Tibial nerve (tissue), 4 donors: ENCODE results near the gene ITGB6.

Source experiments
- EP300 ChIP-seq, 2 donors: sonication (generic); formaldehyde crosslinking; IDR thresholded peaks; one replicate each; pipeline ENCODE4 v1.6.1; 2017; ENCODE audit warnings: antibody characterized with exemption in 2 of 2, mild to moderate bottlenecking in 1 of 2
- POLR2A ChIP-seq, 2 donors: fragments of 450-650 bp; IDR thresholded peaks; one replicate each; pipeline ENCODE4 v1.6.1; 2017; ENCODE audit warnings: antibody characterized with exemption in 2 of 2, mild to moderate bottlenecking in 2 of 2, moderate library complexity in 2 of 2
- TF ChIP-seq, protein P1 (sequence below), 5 experiments: fragments of 200-600 bp in 3 of 5; fragments of 450-650 bp in 2 of 5; sonication (generic) in 3 of 5; IDR thresholded peaks; one replicate each; pipeline ENCODE4 v1.5.1; 2016 to 2019; ENCODE audit warnings: antibody characterized with exemption in 5 of 5, mild to moderate bottlenecking in 3 of 5, moderate library complexity in 2 of 5

DNA sequence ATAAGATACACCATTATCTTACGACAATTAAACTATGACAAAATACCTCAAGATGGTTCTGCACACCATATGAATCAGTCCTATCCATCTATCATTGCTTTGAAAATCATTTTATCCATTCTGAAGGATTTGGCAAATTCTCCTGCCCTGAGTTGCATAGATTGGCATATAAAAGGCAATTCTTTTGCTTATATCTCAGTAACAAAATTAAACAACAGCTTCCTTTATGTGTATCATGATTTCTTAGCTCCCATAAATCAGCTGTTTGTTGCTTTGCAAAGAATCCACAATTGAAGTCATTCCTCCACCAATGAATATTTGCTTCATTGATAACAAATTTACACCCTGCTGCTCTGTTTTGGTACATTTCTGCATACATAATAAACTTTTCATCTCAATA is 61.7 kb downstream of the ITGB6 start:
- TF ChIP-seq, protein P1, sequence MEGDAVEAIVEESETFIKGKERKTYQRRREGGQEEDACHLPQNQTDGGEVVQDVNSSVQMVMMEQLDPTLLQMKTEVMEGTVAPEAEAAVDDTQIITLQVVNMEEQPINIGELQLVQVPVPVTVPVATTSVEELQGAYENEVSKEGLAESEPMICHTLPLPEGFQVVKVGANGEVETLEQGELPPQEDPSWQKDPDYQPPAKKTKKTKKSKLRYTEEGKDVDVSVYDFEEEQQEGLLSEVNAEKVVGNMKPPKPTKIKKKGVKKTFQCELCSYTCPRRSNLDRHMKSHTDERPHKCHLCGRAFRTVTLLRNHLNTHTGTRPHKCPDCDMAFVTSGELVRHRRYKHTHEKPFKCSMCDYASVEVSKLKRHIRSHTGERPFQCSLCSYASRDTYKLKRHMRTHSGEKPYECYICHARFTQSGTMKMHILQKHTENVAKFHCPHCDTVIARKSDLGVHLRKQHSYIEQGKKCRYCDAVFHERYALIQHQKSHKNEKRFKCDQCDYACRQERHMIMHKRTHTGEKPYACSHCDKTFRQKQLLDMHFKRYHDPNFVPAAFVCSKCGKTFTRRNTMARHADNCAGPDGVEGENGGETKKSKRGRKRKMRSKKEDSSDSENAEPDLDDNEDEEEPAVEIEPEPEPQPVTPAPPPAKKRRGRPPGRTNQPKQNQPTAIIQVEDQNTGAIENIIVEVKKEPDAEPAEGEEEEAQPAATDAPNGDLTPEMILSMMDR (IDR thresholded peaks at IDR 0.05), result no peak
- no peak for TF ChIP-seq EP300 (IDR thresholded peaks at IDR 0.05)
- no peak for TF ChIP-seq POLR2A (IDR thresholded peaks at IDR 0.05)
